GM13977 (cell line): ENCODE results near the gene RIMKLA.

ENCODE experiments used
- DNase-seq: peaks from one replicate; pipeline ENCODE4 v3.0.0; 2012; ENCODE audit warnings: low spot score
- CTCF ChIP-seq: IDR thresholded peaks from 2 replicates; pipeline ENCODE4 v1.5.1; 2012; ENCODE audit warnings: mild to moderate bottlenecking, control low read depth; ENCODE audit not compliant: insufficient read depth; ENCODE audit errors: extremely low read depth, missing control alignments
- in situ Hi-C: fragments of 300-500 bp; cut with MboI; formaldehyde crosslinking; loops from one replicate; pipeline ENCODE4 v1.12.0; 2022; ENCODE audit warnings: low sequenced_read_pairs, low pct_unique_long_range_greater_than_20kb, mixed read lengths, inconsistent platforms; ENCODE audit not compliant: unreplicated experiment

RIMKLA gene

DNA sequence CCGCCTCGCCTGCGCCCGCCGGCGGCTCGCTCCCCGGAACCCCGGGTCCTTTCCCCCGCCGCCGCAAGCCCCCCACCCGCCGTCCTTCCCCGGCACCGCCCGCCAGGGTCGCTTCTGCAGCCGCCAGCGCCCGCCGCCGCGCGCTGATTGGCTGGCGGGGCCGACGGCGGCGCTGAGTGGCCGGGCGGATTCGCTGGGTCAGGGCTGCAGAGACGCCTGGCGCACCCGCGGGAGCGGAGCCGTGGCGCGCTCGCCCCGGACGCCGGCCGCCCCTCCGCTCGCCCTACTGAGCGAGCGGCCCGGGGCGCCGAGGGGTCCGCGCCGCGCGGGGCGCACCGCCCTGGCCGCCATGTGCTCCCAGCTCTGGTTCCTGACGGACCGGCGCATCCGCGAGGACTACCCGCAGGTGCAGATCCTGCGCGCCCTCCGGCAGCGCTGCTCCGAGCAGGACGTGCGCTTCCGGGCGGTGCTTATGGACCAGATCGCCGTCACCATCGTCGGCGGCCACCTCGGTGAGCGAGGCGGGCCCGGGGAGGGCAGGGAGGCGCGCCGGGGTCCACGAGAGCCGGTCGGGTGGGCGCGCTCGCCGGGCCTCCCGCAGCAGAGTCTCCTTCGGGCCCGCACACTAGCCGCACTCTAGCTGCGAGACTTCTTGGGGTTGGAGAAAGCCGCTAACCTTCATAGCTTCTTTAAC, at the start of gene RIMKLA:
RIMKLA (plus strand) TSS at position 207 of the 694 bp plus-strand sequence; CDS start at position 350, 143 bp downstream.
- peak; percentile 95 for DNase-seq
- TF ChIP-seq CTCF, result no peak
- in situ Hi-C loops, result no loop called here

DNA sequence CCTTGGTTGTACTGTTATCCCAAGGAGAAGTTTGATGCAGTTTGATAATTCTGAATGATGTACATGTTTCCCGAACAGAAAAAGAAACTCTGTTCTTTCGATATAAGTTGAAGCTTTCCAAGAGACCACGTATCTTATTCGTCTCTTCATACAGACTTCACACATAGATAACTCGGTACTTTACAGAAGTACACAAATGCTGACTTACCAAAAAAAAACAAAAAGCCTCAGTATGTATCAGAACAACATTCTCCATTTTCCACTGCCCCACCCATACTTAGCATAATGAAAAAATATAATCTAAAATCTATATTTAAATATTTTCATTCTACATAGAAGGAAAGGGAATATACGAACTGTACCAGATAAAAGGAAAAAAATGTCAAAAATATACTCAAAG, 47.7 kb upstream of the RIMKLA start:
- in situ Hi-C loops, result loop anchor here (25.0 kb wide), 1 partner anchor 404 kb away; the partner anchor contains the start of gene CLDN19
- no peak for TF ChIP-seq CTCF
- no peak for DNase-seq

DNA sequence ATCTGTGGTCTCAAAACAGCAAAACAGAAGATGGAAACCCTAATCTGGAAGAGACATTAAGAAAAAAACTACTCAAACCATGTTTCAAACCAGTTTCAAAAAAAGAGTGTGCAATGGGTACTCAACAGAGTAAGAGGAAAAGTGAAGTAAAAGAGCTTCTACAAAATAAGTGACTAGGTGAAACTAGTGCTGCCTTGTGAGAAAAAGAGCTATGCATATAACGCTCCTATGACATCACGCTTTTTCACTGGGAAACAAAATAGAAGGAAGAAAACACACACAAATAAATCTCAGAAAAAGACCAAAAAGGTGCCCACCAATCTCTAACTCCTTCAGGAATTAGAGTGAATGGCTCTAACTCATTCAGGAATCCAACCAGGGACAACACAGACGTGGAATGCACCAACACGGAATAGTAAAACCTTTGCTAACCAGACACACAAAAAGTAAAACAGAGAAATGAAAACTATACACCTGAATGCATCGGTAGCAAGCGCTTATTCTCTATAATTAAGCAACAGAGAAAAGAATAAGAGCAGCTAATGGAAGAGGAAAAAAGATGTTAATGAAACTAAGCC, 46.8 kb upstream of the RIMKLA start:
- peak; percentile 50 for DNase-seq
- in situ Hi-C loops, result loop anchor here (25.0 kb wide), 1 partner anchor 404 kb away; the partner anchor contains the start of gene CLDN19
- no peak for TF ChIP-seq CTCF

DNA sequence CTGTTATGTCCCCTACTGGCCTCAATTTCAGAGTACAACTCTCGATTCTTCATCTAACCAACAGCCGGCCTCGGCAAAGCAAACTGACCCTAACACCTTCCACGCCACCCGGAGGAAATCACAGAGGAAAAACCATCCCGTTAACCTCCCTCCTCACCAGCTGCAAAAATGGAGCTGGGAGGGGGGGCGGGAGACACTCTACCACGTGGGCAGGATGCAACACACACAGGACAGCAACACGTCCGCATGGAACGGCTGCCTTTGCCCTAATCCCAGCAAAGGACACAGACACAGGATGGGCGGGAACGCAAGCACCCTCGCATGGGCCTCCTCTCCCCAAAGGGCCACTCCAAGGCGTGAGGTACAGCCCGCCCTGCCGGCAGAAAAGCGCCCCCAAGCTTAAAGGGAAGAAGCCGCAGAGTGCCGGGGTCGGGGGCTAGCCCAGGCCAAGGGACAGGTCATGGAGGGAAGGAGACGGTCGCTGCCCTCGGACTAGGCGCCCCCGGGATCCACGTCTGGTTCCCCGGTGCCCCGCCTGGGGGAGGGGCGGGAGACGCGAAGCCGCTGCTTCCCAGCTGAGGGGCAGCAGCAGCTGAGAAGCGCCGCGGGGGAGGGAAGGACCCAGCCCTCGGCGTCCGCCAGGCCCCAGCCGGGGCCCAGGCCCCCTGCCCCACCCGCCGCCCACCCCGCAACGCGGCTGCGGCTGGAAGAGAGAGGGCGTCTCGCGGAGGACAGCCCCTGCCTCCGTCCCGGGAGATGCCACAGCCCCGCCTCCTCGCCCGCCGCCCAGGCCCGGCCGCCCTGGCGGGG, 46.1 kb upstream of the RIMKLA start:
- DNase-seq, result peak; percentile 48
- in situ Hi-C loops, result loop anchor here (25.0 kb wide), 1 partner anchor 403 kb away; the partner anchor contains the start of gene CLDN19
- TF ChIP-seq CTCF, result peak; percentile 20

GRCh38 chr1:42335050-42335808, 45.4 kb upstream of the RIMKLA start, which contains the start of gene FOXJ3:
TSS of gene FOXJ3 (minus strand) at chr1:42335235. CDS start at chr1:42311093, 24,142 bp downstream.
- in situ Hi-C loops, result loop anchor here (25.0 kb wide), 1 partner anchor 402 kb away; the partner anchor contains the start of gene CLDN19
- peak; percentile 95 for DNase-seq
- peak; percentile 40 for TF ChIP-seq CTCF
